Activated CD4-positive, alpha-beta T cell treated with anti-CD3 and anti-CD28 coated beads for 36 hours (primary cell): Measurements from ENCODE around the gene RNF115. TPM values are rescaled to one million over a fixed set of nuclear protein-coding genes. Genes with fewer than 3 reads are reported as not detected.
A peak's percentile ranks its signal among the peaks of the same experiment; 100 is the strongest.

Experiments
- ATAC-seq: fragments of 200-7000 bp; cut with Tn5 transposase; one replicate; pipeline ENCODE4 v1.10.0; 2021; ENCODE audit warnings: mild to moderate bottlenecking, moderate library complexity
- CTCF ChIA-PET: fragments of 350-600 bp; sonication (Branson Sonifier 250); formaldehyde crosslinking; loops from one replicate; lab custom pipeline; 2021; ENCODE audit warnings: antibody characterized with exemption; lab: Charles Lee
- POLR2A ChIA-PET: fragments of 350-600 bp; sonication (Branson Sonifier 250); formaldehyde crosslinking; loops from one replicate; lab custom pipeline; 2021; ENCODE audit warnings: antibody characterized with exemption, inconsistent platforms; lab: Charles Lee
- DNase-seq: peaks from one replicate; pipeline ENCODE4 v3.0.0-alpha.2; 2020
- H3K27ac Mint-ChIP-seq: one replicate; pipeline ENCODE4 v1.8.0; 2021; ENCODE audit warnings: mixed read lengths
- H3K27me3 Mint-ChIP-seq: one replicate; pipeline ENCODE4 v1.8.0; 2021; ENCODE audit warnings: mixed read lengths
- H3K36me3 Mint-ChIP-seq: one replicate; pipeline ENCODE4 v1.8.0; 2021; ENCODE audit warnings: low read depth, mixed read lengths
- H3K4me1 Mint-ChIP-seq: one replicate; pipeline ENCODE4 v1.8.0; 2021; ENCODE audit warnings: mixed read lengths
- H3K4me3 Mint-ChIP-seq: one replicate; pipeline ENCODE4 v1.8.0; 2021; ENCODE audit warnings: mild to moderate bottlenecking, moderate library complexity, mixed read lengths
- H3K9me3 Mint-ChIP-seq: one replicate; pipeline ENCODE4 v1.8.0; 2021; ENCODE audit warnings: low read depth, mixed read lengths
- intact Hi-C, 2 experiments: fragments of 100-400 bp; cut with DNase I in 1 of 2; cut with micrococcal nuclease in 1 of 2; formaldehyde crosslinking; loops; one replicate each; pipeline versions ENCODE4 v1.14.2 to v1.15.1; 2022 to 2024; cut with DNase I, micrococcal nuclease
- total RNA-seq, 2 experiments: library from RNA; stranded (reverse); gene quantifications; one replicate each; pipeline ENCODE4 v1.2.3, GENCODE V29; 2021

The RNF115 gene
- 10 to 100 TPM; 11.8 to 13.9 TPM for total RNA-seq

DNA sequence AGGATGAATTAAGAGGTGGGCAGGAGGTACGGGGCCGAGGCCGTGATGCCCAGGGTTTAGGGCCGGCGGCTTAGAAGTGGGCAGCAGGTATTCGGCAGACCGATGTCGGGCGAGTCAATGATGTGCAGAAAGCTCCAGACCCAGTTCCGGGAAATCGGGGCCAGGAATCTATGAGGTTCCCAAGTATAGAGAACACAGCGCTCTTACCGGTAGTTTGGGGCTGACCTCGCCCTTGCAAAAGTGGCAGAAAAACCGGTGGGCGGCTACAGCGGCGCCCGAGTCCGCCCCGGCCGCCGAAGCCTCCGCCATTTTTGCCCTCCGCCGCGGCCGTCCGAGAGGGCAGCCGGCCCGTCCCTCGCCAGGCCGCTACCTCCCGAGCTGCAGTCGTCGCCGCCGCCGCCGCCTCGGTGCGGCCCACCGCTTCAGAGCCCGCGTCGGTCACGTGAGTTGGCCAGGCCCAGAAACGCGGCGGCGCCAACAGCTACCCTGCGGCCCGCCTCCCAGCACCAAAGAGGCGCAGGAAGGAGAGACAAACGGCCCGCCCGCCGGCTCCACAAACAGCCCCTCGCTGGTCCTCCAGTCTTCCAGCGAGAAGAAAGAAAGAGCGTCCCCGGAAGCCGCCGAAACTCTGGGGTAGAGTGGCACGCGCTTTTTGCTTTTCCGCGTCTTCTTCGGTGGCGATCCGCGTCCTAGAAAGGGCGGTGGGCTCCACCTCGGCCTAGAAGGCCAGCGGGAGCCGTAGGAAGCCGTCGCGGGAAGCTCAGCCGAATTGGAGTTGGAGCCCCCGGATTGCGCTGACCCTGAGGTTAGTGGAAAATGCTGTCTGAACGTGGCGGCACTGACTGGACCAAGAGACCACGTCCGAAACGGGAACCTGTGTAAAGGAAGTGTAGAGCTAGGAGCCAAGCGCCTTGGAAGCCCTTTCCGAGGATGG lies at the start of gene RNF115, which contains the start of gene POLR3C:
RNF115 (minus strand) TSS at position 531 of the 934 bp plus-strand sequence; CDS start at position 309, 222 bp downstream.
POLR3C (plus strand) TSS at position 636 of the 934 bp plus-strand sequence. CDS start 1,577 bp downstream, outside the sequence.
- peaks cover 44% of the 10 kb centered on the region for H3K4me1 Mint-ChIP-seq
- ATAC-seq (peak; percentile 67), DNase-seq (peak; percentile 91)
- H3K27ac Mint-ChIP-seq: peak within 1 kb of the TSS; percentile 98
- H3K27me3 Mint-ChIP-seq: no peaks in the 10 kb centered on the region
- POLR2A ChIA-PET: interaction anchor here (1.0 to 1.3 kb wide), 2 partner anchors 21 to 228 kb away, joined by 4 to 5 read pairs; partner anchors contain the start of gene NUDT17
- peaks cover 32% of the 10 kb centered on the region for H3K36me3 Mint-ChIP-seq
- CTCF ChIA-PET: interaction anchor here (0.6 to 8.1 kb wide), 2 partner anchors 23 to 130 kb away, joined by 3 to 98 read pairs; partner anchors contain the start of gene NUDT17
- peak within 1 kb of the TSS; percentile 97 for H3K4me3 Mint-ChIP-seq
- no peaks in the 10 kb centered on the region for H3K9me3 Mint-ChIP-seq
- intact Hi-C loops: loop anchor here in 1 of 2 experiments (10.0 kb wide), 1 partner anchor 79 kb away; no protein-coding TSS in a partner anchor

DNA sequence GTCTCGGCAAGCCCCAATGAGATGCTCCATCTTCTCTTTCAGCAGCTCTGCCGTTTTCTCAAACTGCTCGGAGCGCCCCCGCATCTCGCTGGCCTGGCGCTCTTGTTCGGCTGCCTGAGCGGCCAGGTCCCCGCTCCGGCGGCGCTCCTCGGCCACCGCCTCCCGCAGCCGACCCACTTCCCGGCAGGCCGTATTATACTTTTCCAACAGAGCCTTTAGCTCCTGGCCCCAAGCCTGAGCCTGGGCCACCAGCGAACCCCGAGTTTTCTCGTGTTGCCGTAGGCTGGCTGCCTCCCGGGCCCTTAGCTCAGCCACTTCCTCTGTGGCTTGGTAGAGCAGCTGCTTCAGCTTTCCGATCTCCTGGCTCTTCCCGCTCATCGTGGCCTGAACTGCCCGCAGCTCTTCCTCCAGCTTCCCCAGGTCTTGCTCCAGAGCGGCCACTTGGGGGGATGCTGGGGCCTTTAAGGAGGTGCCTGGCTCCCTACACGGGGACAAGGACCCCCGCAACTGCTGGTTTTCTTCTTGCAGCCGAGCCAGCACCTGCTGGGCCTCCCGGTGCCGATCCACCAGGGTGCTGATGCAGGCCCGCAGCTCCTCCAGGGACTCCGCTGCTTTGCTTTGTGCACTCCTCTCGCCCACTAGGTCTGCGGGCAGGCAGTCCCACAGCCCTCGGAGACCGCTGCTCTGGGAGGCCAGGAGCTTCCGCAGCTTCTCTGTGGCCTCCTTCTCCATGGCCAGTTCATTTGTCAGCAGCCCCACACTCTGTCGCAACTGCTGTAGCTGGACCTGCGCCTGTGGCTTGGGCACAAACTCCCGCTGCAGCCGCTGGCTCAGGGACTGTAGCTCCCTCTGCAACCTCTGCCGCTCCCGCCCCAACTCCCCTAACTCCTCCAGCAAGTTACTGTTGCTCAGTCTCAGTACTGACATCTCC lies 48.4 kb upstream of the RNF115 start:
- no peaks in the 10 kb centered on the region for H3K36me3 Mint-ChIP-seq
- CTCF ChIA-PET: interaction anchor here (0.5 to 3.4 kb wide), 10 partner anchors 9 to 81 kb away, joined by 3 to 49 read pairs (median 4); partner anchors contain the start of genes ANKRD35, ITGA10 and NUDT17
- H3K27me3 Mint-ChIP-seq: peaks cover 10% of the 10 kb centered on the region
- ATAC-seq: peak; percentile 81
- no peaks in the 10 kb centered on the region for H3K9me3 Mint-ChIP-seq
- H3K4me3 Mint-ChIP-seq: peak overlapping the region; percentile 63
- H3K4me1 Mint-ChIP-seq: peaks cover 11% of the 10 kb centered on the region
- POLR2A ChIA-PET: interaction anchor here (0.6 to 2.2 kb wide), 4 partner anchors 13 to 179 kb away, joined by 3 to 10 read pairs (median 4); partner anchors contain the start of genes ANKRD35, PIAS3 and RBM8A
- H3K27ac Mint-ChIP-seq: peak overlapping the region; percentile 61
- DNase-seq: peak; percentile 58
- intact Hi-C loops: loop anchor here (1.0 kb wide), 2 partner anchors 13 to 14 kb away; partner anchors contain the start of gene PIAS3 (in 1 of the 2)

DNA sequence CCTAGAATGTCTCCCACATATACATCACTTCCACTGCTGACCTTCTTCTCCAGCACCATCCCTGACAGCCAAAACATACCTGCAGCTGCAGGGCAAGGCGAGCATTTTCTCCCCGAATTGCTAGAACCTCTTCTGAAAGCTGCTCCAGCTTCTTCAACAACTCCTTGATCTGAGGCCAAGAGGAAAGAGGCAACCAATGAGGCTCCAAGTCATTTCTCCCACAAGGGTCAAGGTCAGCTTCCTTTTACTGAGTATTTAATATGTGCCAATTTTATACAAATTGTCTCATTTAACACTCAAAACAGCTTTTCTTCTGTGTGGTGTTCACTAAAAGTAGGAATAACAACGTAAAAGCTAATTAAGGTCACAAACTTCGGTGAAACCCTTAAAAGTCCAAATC lies 44.3 kb upstream of the RNF115 start:
- no peak for DNase-seq
- ATAC-seq: no peak
- Mint-ChIP-seq H3K27ac (no peak overlapping the region), H3K9me3 (no peaks in the 10 kb centered on the region), H3K4me1 (peaks cover 11% of the 10 kb centered on the region), H3K4me3 (no peak overlapping the region), H3K36me3 (no peaks in the 10 kb centered on the region), H3K27me3 (peaks cover 8% of the 10 kb centered on the region)
- POLR2A ChIA-PET: interaction anchor here (0.6 kb wide), 1 partner anchor 68 kb away, joined by 8 read pairs; no protein-coding TSS in a partner anchor
- CTCF ChIA-PET: interaction anchor here (0.6 to 1.3 kb wide), 5 partner anchors 9 to 175 kb away, joined by 3 to 4 read pairs (median 4); partner anchors contain the start of genes NUDT17 and PIAS3
- intact Hi-C loops: no loop called here

DNA sequence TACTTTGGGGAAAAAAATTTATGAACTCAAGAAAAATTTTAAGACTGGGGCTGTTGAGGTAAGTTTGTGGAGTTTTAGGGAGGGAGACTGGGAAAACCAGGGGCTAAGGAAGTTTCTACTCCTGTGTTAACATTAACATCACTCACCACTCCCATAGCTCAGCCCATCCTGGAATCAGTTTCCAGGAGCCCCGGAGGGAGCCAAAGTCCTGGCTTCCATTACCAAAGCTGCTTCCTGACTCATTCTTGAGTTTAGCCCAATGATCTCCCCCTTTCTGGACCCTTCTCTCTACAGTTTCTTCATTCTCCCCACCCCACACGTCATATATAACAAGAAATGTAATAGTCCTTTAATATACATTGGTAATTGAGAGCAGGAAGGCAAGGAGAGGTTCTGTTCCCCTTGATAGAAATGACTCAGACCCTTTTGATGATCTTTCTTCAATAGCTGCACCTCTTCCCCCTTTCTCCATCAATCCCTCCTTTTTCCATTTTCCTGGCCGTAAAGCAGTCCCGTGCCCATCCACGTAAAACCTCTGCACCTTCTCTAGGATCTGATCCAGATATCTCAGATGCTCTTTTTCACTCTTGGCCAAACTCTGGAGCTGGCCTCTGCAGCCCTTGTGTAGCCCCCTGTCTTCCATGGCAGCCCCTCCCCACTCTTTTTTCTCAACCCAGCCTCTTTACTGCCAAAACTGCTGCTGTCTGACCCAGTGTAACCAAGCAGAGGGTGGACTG lies 39.6 kb upstream of the RNF115 start:
- CTCF ChIA-PET: interaction anchor here (0.7 to 11.5 kb wide), 3 partner anchors 9 to 23 kb away, joined by 3 to 168 read pairs (median 4); partner anchors contain the start of gene NUDT17
- no peak overlapping the region for H3K4me3 Mint-ChIP-seq
- intact Hi-C loops: loop anchor here in 1 of 2 experiments (2.0 kb wide), 1 partner anchor 15 kb away; no protein-coding TSS in a partner anchor
- ATAC-seq (no peak), DNase-seq (no peak)
- no peaks in the 10 kb centered on the region for H3K27me3 Mint-ChIP-seq
- no peaks in the 10 kb centered on the region for H3K36me3 Mint-ChIP-seq
- POLR2A ChIA-PET: no interaction called here
- H3K9me3 Mint-ChIP-seq: no peaks in the 10 kb centered on the region
- peaks cover 4% of the 10 kb centered on the region for H3K4me1 Mint-ChIP-seq
- no peak overlapping the region for H3K27ac Mint-ChIP-seq

DNA sequence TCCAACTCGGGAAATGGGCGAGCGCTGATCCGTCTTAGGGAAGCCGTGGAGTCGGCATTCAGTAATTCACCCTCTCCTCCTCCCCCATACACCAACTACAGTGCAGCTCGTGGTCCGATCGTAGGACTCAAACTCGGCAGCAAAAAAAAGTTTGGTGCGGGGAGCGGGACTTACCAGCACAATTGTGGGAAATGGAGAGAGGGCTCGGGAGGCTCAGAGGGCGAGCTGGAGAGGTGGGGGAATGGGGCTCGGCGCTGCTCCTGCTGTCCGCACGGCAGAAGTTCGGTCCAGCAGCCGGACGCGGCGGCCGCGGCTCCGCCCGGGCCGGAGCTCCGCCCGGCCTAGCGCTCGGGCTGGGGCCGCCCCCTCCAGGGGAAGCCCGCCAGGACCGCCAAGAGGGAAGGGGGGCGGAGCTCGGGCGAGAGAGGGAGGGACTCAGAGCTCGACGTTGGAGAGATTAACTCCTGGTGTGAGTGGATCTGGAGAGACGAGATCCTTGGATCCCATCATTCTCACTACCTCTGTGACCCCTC lies 35.7 kb upstream of the RNF115 start:
- H3K27ac Mint-ChIP-seq: peak overlapping the region; percentile 79
- H3K4me1 Mint-ChIP-seq: peaks cover 12% of the 10 kb centered on the region
- peak; percentile 90 for DNase-seq
- H3K4me3 Mint-ChIP-seq: peak overlapping the region; percentile 90
- peaks cover 6% of the 10 kb centered on the region for H3K36me3 Mint-ChIP-seq
- intact Hi-C loops: loop anchor here (1.0 to 2.0 kb wide), 11 partner anchors 13 to 176 kb away; partner anchors contain the start of genes ANKRD34A (in 2 of the 2), ANKRD35 (in 2 of the 2), PEX11B (in 2 of the 2) and POLR3GL (in 2 of the 2)
- POLR2A ChIA-PET: interaction anchor here (0.6 to 2.1 kb wide), 17 partner anchors 12 to 192 kb away, joined by 3 to 21 read pairs (median 4); partner anchors contain the start of genes ANKRD34A, ANKRD35, NUDT17 and PEX11B
- H3K9me3 Mint-ChIP-seq: no peaks in the 10 kb centered on the region
- ATAC-seq: peak; percentile 82
- CTCF ChIA-PET: interaction anchor here (0.6 to 11.5 kb wide), 23 partner anchors 9 to 178 kb away, joined by 3 to 168 read pairs (median 4); partner anchors contain the start of genes LIX1L, NUDT17, RBM8A and TXNIP
- H3K27me3 Mint-ChIP-seq: no peaks in the 10 kb centered on the region

DNA sequence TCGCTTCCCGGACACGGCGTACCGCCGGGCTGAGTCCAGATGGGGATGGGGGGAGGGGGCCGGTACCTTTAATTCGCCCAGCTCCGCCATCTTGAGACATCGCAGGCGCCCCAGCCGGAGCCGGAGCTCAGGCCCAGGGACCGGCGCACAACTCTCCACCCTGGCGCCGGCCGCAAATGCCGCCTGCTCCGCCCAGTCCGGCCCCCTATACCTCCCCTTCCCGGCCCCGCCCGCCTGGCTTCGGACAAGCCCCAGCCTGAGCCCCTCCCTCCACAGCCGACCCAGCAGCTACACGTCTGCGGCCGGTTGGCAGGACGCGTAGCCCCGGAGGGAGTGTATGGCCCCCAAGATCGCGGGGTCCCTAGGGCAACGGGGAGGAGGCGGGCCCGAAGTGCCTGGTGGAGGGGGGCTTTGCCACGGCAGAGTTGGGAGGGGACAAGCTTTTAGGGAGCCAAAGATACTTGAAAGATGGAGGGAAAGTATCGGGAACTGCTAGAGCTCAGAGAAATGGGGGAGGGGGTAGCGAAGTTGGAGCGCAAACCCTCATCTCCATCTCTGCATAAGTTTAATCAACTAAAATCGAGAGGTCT lies 35.1 kb upstream of the RNF115 start, which contains the start of gene PIAS3:
PIAS3 (minus strand) TSS at position 181 of the 590 bp plus-strand sequence; CDS start at position 90, 91 bp downstream.
- Mint-ChIP-seq H3K4me3 (peak within 1 kb of the TSS; percentile 90), H3K4me1 (peaks cover 12% of the 10 kb centered on the region), H3K27me3 (no peaks in the 10 kb centered on the region), H3K27ac (peak within 1 kb of the TSS; percentile 79), H3K9me3 (no peaks in the 10 kb centered on the region), H3K36me3 (peaks cover 6% of the 10 kb centered on the region)
- CTCF ChIA-PET: interaction anchor here (0.6 to 11.5 kb wide), 24 partner anchors 9 to 180 kb away, joined by 3 to 168 read pairs (median 4); partner anchors contain the start of genes ANKRD34A, ANKRD35, LIX1L and NUDT17
- POLR2A ChIA-PET: interaction anchor here (0.6 to 2.1 kb wide), 18 partner anchors 13 to 193 kb away, joined by 3 to 21 read pairs (median 4); partner anchors contain the start of genes ANKRD34A, ANKRD35, NUDT17 and PEX11B
- peak; percentile 86 for ATAC-seq
- intact Hi-C loops: loop anchor here (1.0 to 2.0 kb wide), 11 partner anchors 13 to 176 kb away; partner anchors contain the start of genes ANKRD34A (in 2 of the 2), ANKRD35 (in 2 of the 2), PEX11B (in 2 of the 2) and POLR3GL (in 2 of the 2)
- DNase-seq: peak; percentile 93

DNA sequence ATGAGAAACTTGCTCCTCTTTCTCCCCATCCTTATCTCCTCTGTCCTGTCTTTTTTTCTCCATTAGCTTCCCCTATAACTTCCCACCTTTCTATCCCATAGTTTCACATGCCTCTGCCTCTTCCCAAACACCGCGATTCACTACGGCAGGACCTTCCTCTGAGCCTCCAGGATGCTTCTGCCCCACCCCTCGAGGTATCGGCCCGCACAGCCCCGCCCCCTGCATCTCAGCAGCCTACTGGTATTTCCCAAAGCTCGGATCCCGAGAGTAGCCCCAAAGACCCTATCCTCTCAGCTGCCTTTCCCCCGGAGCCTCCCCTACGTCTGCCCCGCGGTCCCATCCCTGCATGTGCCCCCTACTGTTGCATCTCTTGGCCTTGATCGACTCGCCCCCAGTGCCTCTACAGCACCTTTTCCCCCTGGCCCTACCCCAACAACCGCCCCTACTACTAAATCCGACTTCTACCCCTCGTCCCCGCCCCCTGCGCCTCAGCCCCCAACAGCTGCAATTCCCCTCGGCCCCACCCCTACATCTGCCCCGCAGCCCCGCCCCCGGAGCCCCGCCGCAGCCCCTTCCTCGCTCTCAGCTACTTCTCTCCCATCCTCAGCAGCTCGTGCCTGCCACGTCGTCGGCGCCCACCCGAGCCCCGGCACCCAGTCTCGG lies 34.5 kb upstream of the RNF115 start:
- H3K9me3 Mint-ChIP-seq: no peaks in the 10 kb centered on the region
- peak; percentile 19 for ATAC-seq
- peak overlapping the region; percentile 90 for H3K4me3 Mint-ChIP-seq
- intact Hi-C loops: loop anchor here (1.0 to 2.0 kb wide), 4 partner anchors 14 to 98 kb away; partner anchors contain the start of gene RBM8A (in 2 of the 2)
- POLR2A ChIA-PET: interaction anchor here (0.6 to 2.1 kb wide), 13 partner anchors 12 to 194 kb away, joined by 3 to 21 read pairs (median 6); partner anchors contain the start of genes ANKRD34A, ANKRD35, NUDT17 and PEX11B
- no peaks in the 10 kb centered on the region for H3K27me3 Mint-ChIP-seq
- H3K27ac Mint-ChIP-seq: peak overlapping the region; percentile 61
- H3K4me1 Mint-ChIP-seq: peaks cover 12% of the 10 kb centered on the region
- peaks cover 6% of the 10 kb centered on the region for H3K36me3 Mint-ChIP-seq
- peak; percentile 69 for DNase-seq
- CTCF ChIA-PET: interaction anchor here (1.0 to 11.5 kb wide), 16 partner anchors 11 to 181 kb away, joined by 3 to 168 read pairs (median 4); partner anchors contain the start of genes ANKRD34A, NUDT17, POLR3GL and TXNIP

DNA sequence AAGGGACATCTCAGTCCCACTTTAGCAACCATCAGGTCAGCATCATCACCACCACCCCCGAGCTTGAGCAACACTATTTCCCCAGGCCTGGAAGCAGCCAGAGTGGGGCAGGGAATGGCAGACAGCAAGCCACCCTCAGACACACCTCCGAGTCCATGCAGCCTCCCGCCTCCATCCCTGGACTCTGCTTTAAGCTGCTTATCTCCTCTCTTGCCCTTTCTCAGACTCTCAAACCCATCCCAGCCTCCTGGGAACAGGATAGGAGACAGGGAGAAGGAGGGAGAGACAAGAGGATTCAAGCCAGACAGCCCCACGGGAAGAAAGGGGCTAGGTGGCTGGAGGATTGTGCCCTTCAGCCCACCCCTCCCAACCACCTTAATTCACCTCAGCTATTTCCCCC lies 33.3 kb upstream of the RNF115 start:
- Mint-ChIP-seq H3K4me1 (peaks cover 12% of the 10 kb centered on the region), H3K36me3 (peaks cover 6% of the 10 kb centered on the region), H3K9me3 (no peaks in the 10 kb centered on the region), H3K4me3 (no peak overlapping the region), H3K27me3 (no peaks in the 10 kb centered on the region), H3K27ac (no peak overlapping the region)
- POLR2A ChIA-PET: interaction anchor here (0.6 to 0.9 kb wide), 2 partner anchors 122 to 260 kb away, joined by 3 to 7 read pairs; no protein-coding TSS in a partner anchor
- DNase-seq (no peak), ATAC-seq (no peak)
- CTCF ChIA-PET: interaction anchor here (1.0 to 11.5 kb wide), 3 partner anchors 11 to 31 kb away, joined by 3 to 168 read pairs (median 4); partner anchors contain the start of genes ANKRD35 and NUDT17
- intact Hi-C loops: no loop called here
